ENCODE measurements around the gene PMM2. TPM values are rescaled to one million over a fixed set of nuclear protein-coding genes. Genes with fewer than 3 reads are reported as not detected.

The PMM2 gene
- total and polyA plus RNA-seq, 2 donors, result 16.9 to 34.8 TPM

DNA sequence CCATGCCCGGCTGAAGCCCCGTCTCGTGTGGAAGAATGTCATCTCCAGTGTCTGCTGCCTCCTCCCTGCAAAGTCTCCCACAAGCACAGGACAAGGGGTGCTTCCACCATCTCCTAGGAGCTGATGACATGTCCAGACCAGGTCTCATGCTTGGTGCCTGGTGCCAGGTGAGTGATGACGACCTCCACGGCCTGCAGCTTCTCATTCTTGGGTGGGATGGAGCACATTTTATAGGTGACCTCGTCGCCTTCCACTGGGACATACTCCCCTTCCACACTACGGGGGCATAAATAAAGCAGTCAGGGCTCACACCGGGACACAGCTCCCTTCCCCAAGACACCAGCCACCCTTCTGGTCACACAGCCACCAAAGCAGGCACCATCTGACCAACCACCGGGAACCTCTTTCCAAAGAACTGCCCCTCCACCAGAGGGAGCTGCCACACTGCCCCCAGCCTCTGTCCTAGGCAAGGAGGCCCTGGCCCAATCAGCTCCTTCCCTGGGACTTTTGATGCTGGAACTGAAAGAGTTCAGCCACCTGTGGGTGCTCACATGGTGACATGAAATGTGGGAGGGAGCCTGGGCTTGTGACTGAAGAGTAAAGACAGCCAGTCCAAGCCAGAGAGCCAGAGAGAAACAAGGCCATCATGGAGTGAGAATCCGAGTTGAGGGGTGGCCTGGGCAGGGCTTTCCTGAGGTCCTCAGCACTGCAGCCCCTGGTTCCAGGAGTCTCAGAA lies 57.6 kb downstream of the PMM2 start:
- Histone ChIP-seq H3K4me3 (ENCODE audit: low read depth, low read length) (no peak overlapping the region), H3K27ac (ENCODE audit: low read depth) (no peak overlapping the region), H3K4me1 (ENCODE audit: insufficient read depth) (no peaks in the 10 kb centered on the region), H3K36me3 (ENCODE audit: insufficient read depth) (peaks cover 2% of the 10 kb centered on the region)
- WGBS, result 91% methylated on average over 11 of the region's 11 CpGs
- no peak for DNase-seq (ENCODE audit: extremely low spot score)

DNA sequence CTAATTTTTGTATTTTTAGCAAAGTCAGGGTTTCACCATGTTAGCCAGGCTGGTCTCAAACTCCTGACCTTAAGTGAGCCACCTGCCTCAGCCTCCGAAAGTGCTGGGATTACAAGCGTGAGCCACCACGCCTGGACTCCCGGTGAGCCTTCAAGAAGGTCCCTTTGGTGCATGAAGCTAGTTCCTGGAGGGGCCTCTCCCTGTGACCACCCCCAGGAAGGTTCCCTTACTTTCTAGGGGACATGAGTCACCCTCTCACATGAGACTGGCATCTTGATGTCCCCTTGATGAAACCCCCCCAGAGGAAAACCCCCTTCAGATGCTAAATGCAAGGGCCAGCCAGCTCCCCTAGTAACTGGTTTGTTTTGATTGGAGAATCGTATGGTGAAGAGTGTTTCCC lies 58.3 kb downstream of the PMM2 start:
- H3K4me1 ChIP-seq (ENCODE audit: insufficient read depth), result no peaks in the 10 kb centered on the region
- no peak overlapping the region for H3K27ac ChIP-seq (ENCODE audit: low read depth)
- no peak for DNase-seq (ENCODE audit: extremely low spot score)
- 55% methylated on average over 5 of the region's 5 CpGs for WGBS
- peaks cover 2% of the 10 kb centered on the region for H3K36me3 ChIP-seq (ENCODE audit: insufficient read depth)
- H3K4me3 ChIP-seq (ENCODE audit: low read depth, low read length), result no peak overlapping the region

DNA sequence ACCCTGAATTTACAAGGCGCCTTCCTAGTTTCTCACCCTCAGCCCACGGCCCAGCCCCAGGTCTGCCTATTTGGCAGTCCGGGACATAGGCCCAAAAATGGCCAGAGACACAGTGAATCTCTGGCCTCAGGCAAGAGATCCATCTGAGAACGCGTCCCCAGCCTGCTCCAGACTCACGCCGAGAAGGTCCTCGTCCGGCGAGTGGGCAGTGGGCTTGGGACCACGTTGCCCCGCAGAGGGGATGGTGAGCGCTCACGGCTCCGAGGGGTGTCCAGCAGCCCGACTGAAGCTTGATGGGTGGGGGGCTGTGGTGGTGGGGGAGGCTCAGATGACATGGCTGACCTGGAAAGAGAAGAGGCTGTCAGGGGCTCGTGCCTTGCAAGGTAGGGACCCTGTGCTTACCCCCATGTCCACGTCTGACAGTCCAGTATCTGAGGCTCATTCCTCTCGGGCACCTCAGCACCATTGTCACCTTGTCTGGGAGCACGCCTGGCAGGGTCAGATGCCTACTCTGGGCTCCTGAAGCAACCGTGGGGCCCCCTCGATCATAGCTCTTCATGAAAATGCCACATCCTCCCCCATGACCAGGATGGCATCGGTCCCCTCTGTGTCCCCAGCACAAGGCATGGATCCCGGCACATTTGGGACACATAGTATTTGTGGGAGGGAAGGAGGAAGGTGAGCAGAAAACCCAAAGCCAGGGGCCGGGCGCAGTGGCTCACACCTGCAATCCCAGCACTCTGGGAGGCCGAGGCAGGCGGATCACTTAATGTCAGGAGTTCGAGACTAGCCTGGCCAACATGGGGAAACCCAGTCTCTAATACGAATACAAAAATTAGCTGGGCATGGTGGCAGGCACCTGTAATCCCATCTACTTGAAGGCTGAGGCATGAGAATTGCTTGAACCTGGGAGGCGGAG lies 61.6 kb downstream of the PMM2 start:
- Histone ChIP-seq H3K27ac (ENCODE audit: low read depth) (no peak overlapping the region), H3K4me1 (ENCODE audit: insufficient read depth) (no peaks in the 10 kb centered on the region), H3K4me3 (ENCODE audit: low read depth, low read length) (no peak overlapping the region), H3K36me3 (ENCODE audit: insufficient read depth) (peaks cover 2% of the 10 kb centered on the region)
- WGBS, result 91% methylated on average over 31 of the region's 31 CpGs
- DNase-seq (ENCODE audit: extremely low spot score), result no peak

DNA sequence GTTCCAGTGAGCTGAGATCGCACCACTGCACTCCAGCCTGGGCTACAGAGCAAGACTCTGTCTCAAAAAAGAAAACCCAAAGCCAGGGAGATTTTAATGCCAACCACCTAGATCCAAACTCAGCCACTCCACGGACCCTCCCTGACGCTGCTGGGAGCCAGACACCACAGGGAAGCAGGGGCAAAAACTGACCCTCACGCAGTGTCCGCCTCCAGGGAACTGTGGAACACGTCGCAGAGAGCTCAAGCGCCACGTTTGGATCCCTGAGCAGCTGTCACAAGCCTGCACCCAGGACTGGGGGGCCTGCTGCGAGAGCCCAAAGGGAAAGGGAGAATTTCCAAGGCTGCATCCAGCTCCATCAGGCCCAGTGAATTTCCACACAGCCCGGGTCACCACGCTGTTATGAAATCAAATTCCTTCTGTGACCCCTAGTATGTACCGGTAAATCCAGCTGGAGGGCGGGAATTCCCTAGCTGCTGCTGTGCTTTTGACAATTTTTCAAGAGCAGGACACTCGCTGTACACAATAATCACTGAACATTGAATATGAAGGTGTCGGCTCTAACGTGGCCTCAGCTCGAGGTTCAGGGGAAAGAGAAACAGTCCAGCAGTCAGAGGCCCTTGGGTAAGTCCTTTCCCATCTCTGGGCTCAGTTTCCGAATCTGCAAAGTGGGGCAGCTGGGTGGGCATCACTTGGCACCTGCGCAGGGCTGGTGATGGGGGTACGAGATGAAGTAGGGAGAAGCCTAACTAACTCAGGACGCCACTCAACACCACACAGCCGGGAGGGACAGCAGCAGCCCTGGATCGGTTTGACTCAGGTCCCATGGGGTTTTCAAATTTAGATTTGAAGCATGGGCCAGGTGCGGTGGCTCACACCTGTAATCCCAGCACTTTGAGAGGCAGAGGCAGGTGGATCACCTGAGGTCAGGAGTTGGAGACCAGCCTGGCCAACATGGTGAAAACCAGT lies 62.6 kb downstream of the PMM2 start:
- WGBS, result 64% methylated on average over 25 of the region's 25 CpGs

DNA sequence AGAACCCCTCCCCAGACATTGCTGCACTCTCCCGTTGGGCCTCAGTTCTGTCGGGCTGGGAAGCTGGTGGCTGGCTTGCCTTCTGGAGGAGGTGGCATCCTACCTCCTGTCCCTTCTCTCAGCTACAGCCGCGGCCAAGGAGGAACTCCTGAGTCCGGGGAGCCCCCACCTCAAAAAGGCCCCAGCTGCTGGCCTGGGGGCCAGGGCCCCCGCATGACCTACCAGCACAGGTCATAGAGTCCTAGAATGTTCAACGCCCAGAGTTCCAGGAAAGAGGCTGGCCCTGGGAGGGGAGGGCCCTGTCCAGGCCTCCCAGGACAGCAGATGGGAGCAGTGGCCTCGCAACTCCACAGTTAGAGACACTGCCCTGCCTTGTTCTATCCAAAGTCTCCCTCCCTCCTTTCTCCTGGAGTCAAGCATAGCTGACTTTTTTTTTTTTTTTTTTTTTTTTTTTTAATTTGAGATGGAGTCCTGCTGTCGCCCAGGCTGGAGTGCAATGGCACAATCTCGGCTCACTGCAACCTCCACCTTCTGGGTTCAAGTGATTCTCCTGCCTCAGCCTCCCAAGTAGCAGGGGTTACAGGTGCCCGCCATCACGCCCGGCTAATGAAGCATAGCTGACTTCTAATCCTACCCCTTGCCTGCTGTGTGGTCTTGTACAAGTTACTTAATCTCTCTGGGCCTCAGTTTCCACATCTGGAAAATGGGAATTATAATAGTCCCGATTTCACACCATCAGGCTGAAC lies 64.1 kb downstream of the PMM2 start:
- no peak for DNase-seq (ENCODE audit: extremely low spot score)
- H3K36me3 ChIP-seq (ENCODE audit: insufficient read depth), result no peaks in the 10 kb centered on the region
- WGBS, result 67% methylated on average over 14 of the region's 14 CpGs
- no peak overlapping the region for H3K4me3 ChIP-seq (ENCODE audit: low read depth, low read length)
- no peak overlapping the region for H3K27ac ChIP-seq (ENCODE audit: low read depth)
- no peaks in the 10 kb centered on the region for H3K4me1 ChIP-seq (ENCODE audit: insufficient read depth)

More for the DNA sequence above, 62.6 kb downstream of the PMM2 start:
- Histone ChIP-seq H3K27ac (ENCODE audit: low read depth) (no peak overlapping the region), H3K4me3 (ENCODE audit: low read depth, low read length) (no peak overlapping the region), H3K36me3 (ENCODE audit: insufficient read depth) (no peaks in the 10 kb centered on the region), H3K4me1 (ENCODE audit: insufficient read depth) (no peaks in the 10 kb centered on the region)
- no peak for DNase-seq (ENCODE audit: extremely low spot score)

DNA sequence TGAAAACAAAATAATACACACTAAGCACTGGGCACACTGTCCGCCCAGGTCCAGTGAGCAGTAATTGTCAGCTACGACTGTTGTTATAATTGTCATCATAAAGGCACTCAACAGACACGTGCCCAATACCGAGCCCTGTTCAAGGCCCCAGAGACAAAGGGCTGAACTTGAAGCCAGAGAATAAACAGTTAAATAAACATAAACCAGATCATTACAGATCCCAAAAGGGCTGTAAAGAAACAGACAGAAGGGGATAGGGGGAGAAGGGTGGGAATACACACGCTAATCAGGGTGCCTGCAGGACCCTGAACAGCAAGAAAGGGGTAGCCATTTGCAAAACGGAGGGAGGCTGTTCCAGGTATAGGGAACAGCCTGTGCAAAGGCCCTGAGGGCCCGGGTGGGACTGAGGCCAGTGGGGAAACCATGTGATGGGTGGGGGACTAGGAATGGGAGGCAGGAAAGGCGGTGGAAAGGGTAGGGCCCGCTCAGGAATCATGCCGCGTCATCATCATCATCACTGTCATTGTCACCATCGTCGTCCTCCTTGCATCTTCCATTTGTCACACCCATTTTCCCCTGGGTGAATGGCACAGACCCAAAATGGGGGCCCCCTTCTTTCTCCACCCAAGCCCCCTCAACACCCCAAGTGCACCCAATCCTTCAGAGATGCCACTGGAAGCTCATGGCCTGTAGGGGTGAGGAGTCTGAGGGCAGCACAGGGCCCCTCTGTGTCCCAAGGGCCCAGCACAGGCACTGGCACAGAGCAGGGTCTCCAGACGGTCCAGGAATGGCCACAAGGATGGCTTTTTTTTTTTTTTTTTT lies 64.9 kb downstream of the PMM2 start:
- H3K27ac ChIP-seq (ENCODE audit: low read depth), result no peak overlapping the region
- no peaks in the 10 kb centered on the region for H3K36me3 ChIP-seq (ENCODE audit: insufficient read depth)
- no peak overlapping the region for H3K4me3 ChIP-seq (ENCODE audit: low read depth, low read length)
- DNase-seq (ENCODE audit: extremely low spot score), result no peak
- WGBS, result 82% methylated on average over 14 of the region's 14 CpGs
- no peaks in the 10 kb centered on the region for H3K4me1 ChIP-seq (ENCODE audit: insufficient read depth)

DNA sequence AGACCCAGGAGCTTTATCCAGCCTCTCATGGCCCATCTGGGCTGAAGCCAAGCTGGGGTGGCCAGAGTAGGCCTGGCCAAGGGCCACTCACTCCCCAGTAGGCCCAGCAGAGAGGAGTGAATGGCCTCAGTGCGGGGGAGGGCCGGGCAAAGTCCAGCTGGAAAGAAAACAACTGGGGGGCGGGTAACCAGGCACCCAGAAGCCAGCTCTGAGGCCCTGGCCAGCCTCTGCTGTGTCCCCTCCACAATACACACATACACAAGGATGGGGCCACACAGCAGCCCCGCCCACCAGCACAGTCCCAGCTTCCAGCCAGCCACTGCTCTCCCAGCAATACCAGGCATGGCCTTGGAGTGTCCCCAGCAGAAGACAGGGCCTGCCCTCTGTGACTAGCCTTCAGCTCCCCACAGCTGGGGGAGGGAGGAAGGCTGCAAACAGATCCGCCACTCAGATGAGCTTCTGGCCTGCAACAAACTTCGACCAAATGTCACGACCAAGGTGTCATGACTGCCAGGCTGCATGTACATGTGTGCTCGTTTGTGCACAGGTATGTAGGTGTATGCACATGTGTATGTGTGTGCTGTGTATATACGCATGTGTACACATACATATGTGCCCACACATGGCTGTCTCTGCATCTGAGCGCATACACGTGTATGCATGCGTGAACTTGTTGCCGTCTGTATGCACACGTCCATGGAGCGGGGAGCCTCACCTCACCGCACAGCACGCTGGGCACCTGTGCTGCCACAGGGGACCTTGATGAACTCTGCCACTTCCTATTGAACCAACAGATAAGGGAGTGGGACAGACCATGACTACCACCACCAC lies 66.2 kb downstream of the PMM2 start:
- Histone ChIP-seq H3K36me3 (ENCODE audit: insufficient read depth) (no peaks in the 10 kb centered on the region), H3K27ac (ENCODE audit: low read depth) (no peak overlapping the region), H3K4me1 (ENCODE audit: insufficient read depth) (no peaks in the 10 kb centered on the region), H3K4me3 (ENCODE audit: low read depth, low read length) (no peak overlapping the region)
- WGBS, result 73% methylated on average over 17 of the region's 17 CpGs
- no peak for DNase-seq (ENCODE audit: extremely low spot score)

DNA sequence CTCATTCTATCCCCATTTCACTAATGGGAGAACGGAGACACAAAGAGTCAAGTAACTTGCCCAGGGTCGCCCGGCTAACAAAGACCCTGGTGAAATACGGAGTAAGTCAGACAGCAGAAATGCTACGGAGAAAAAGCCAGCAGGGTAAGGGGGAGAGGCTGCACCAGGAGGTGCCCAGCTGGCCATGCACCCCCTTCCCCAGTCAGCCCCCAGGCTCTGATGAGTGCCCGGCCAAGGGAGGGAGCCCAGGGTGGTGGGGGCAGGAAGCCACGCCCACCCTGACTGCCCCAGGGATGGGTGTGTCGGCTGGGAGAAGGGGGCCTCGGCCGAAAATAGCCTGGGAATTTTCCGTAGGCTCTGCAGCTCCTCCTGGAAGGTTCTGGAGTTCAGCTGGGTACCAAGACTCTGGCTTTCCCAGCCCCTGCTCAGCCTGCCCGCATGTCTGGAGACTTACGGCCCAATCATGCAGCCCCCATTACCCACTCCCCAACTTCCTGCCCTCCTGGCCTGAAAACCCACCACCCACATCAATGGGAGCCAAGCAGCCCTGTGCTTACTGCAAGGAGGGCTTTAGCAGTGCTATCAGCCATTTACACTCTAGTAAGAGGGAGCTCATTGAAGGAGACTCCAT lies 67.0 kb downstream of the PMM2 start:
- Histone ChIP-seq H3K36me3 (ENCODE audit: insufficient read depth) (no peaks in the 10 kb centered on the region), H3K4me3 (ENCODE audit: low read depth, low read length) (no peak overlapping the region), H3K27ac (ENCODE audit: low read depth) (no peak overlapping the region), H3K4me1 (ENCODE audit: insufficient read depth) (no peaks in the 10 kb centered on the region)
- DNase-seq (ENCODE audit: extremely low spot score), result no peak
- 45% methylated on average over 13 of the region's 13 CpGs for WGBS

DNA sequence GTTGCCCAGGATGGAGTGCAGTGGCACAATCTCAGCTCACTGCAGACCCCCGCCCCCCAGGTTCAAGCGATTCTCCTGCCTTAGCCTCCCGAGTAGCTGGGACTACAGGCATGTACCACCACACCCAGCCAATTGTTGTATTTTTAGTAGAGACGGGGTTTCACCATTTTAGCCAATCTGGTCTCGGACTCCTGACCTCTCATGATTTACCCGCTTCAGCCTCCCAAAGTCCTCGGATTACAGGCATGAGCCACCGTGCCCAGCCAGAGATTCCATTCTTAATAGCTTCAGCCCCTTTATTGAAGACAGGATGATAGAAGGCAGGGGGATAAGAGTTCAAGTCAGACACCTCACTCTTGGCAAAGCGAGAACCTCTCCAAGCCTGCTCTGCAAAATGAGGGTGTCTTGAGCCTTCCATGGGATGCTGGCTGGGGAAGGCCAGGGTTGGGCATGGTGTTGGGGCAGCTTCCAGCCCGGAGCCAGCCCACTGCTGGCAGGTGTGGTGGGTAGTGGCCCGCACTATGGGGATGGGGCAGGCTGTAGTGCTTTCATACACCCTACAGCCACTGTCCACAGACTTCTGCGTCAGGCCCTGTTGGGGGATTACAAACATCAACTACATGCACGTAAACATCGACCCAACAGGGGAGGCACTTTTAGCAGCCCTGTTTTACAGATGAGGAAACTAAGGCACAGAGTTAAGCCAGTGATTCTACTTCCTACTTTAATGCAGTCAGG lies 67.7 kb downstream of the PMM2 start:
- DNase-seq (ENCODE audit: extremely low spot score), result no peak
- Histone ChIP-seq H3K4me3 (ENCODE audit: low read depth, low read length) (no peak overlapping the region), H3K27ac (ENCODE audit: low read depth) (no peak overlapping the region), H3K4me1 (ENCODE audit: insufficient read depth) (no peaks in the 10 kb centered on the region), H3K36me3 (ENCODE audit: insufficient read depth) (no peaks in the 10 kb centered on the region)
- WGBS, result 82% methylated on average over 14 of the region's 14 CpGs

DNA sequence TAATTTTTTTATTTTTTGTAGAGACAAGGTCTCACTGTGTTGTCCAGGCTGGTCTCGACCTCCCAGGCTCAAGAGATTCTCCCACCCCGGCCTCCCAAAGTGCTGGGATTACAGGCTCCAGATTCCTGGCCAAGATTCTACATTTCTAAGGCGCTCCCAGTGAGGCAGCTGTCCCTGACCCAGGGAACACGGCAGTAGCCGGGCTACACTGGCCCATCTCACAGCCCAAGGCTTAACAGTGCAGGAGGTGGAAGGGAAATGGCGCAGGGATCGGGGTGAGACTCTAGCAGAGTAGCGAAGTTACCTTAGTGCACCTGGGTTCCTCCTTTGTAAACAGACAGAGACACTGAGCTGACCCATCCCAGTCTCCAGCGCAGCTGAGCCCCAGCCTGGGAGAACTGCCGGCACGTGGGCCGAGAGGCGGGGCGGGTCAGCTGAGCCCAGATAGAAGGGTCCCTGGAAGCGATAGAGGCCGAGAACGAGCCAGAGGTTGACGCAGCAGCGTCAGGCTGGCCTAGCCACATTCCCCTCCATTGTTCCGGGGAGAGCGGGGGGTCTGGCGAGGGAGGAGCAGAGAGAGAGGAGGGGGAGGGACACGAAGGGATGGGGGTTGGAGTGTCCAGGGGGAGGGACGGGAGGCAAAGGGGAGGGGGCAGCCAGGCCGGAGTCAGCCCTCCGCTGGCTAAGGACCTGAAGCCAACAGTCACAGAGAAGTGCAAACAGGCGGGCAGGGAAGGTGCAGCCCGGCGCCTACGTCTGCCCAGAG lies 68.7 kb downstream of the PMM2 start:
- DNase-seq (ENCODE audit: extremely low spot score), result no peak
- Histone ChIP-seq H3K27ac (ENCODE audit: low read depth) (no peak overlapping the region), H3K4me1 (ENCODE audit: insufficient read depth) (no peaks in the 10 kb centered on the region), H3K4me3 (ENCODE audit: low read depth, low read length) (peak overlapping the region; percentile 86), H3K36me3 (ENCODE audit: insufficient read depth) (no peaks in the 10 kb centered on the region)
- 21% methylated on average over 30 of the region's 30 CpGs for WGBS

Data from urinary bladder (tissue), 4 donors.